A673 (cell line): Measurements from ENCODE around the gene EEF1A2. TPM values are rescaled to one million over a fixed set of nuclear protein-coding genes. Genes with fewer than 3 reads are reported as not detected.
A peak's percentile ranks its signal among the peaks of the same experiment; 100 is the strongest.

Experiments
- BruUV-seq: library from RNA; stranded (reverse); fragments of 400-500 nt; replicated peaks from 2 replicates; lab custom pipeline; 2021; lab: Mats Ljungman, UMichigan
- CTCF ChIA-PET: fragments of 300-600 bp; sonication (Branson Sonifier 250); formaldehyde crosslinking; loops from one replicate; lab custom pipeline; 2022; ENCODE audit warnings: antibody characterized with exemption; lab: Charles Lee
- POLR2A ChIA-PET: fragments of 300-600 bp; sonication (Branson Sonifier 250); formaldehyde crosslinking; loops from one replicate; lab custom pipeline; 2022; ENCODE audit warnings: antibody characterized with exemption; ENCODE audit not compliant: low non-redundant PET; lab: Charles Lee
- DNase-seq: peaks from one replicate; pipeline ENCODE4 v3.0.0-alpha.2; 2015; ENCODE audit warnings: low spot score
- H3K27ac ChIP-seq: fragments of 200-600 bp; sonication (generic); 2 replicates; pipeline ENCODE4 v1.5.1; 2016; ENCODE audit warnings: mixed run types, low read depth, mild to moderate bottlenecking, mixed read lengths, antibody characterized with exemption, low read length; ENCODE audit not compliant: poor library complexity, severe bottlenecking
- H3K27me3 ChIP-seq: fragments of 200-600 bp; sonication (generic); replicated peaks from 2 replicates; pipeline ENCODE4 v1.6.1; 2017; ENCODE audit warnings: mixed run types, low read depth, mild to moderate bottlenecking, mixed read lengths, antibody characterized with exemption, low read length; ENCODE audit not compliant: insufficient read depth, poor library complexity
- H3K36me3 ChIP-seq: fragments of 200-600 bp; sonication (generic); 2 replicates; pipeline ENCODE4 v1.6.1; 2016; ENCODE audit warnings: mixed run types, mild to moderate bottlenecking, mixed read lengths, antibody characterized with exemption, low read length; ENCODE audit not compliant: insufficient read depth, poor library complexity, severe bottlenecking
- H3K4me1 ChIP-seq: fragments of 200-600 bp; sonication (generic); 2 replicates; pipeline ENCODE4 v1.6.1; 2017; ENCODE audit warnings: mixed run types, mild to moderate bottlenecking, mixed read lengths, antibody characterized with exemption, low read length; ENCODE audit not compliant: insufficient read depth, poor library complexity, severe bottlenecking
- H3K4me3 ChIP-seq: fragments of 200-600 bp; sonication (generic); 2 replicates; pipeline ENCODE4 v1.5.1; 2016; ENCODE audit warnings: low read depth, mixed run types, mild to moderate bottlenecking, mixed read lengths, low read length; ENCODE audit not compliant: poor library complexity, severe bottlenecking
- H3K9me3 ChIP-seq: fragments of 200-600 bp; sonication (generic); 2 replicates; pipeline ENCODE4 v1.6.1; 2016; ENCODE audit warnings: mixed run types, low read depth, mild to moderate bottlenecking, mixed read lengths, antibody characterized with exemption, low read length; ENCODE audit not compliant: poor library complexity, severe bottlenecking
- EZH2 ChIP-seq: fragments of 200-600 bp; sonication (generic); IDR thresholded peaks from 2 replicates; pipeline ENCODE4 v1.6.1; 2017; ENCODE audit warnings: borderline replicate concordance, low read depth, mild to moderate bottlenecking, mixed read lengths, antibody characterized with exemption, low read length; ENCODE audit not compliant: poor library complexity, severe bottlenecking
- intact Hi-C: fragments of 100-400 bp; cut with micrococcal nuclease; formaldehyde crosslinking; loops from one replicate; pipeline ENCODE4 v1.10.0; 2022; ENCODE audit not compliant: unreplicated experiment
- total RNA-seq: library from RNA; stranded (reverse); gene quantifications from 2 replicates; pipeline ENCODE4 v1.2.3, GENCODE V29; 2021
- TF ChIP-seq, protein P1 (sequence below): fragments of 300-800, 200-600 bp; sonication (generic); conservative IDR thresholded peaks from 2 replicates; pipeline ENCODE4 v1.5.1; 2017; ENCODE audit warnings: low read depth, mild to moderate bottlenecking, antibody characterized with exemption, low read length, moderate library complexity, mixed read lengths

Gene EEF1A2
- total RNA-seq, 1 experiment from 2014 or later = 7.5 TPM

DNA sequence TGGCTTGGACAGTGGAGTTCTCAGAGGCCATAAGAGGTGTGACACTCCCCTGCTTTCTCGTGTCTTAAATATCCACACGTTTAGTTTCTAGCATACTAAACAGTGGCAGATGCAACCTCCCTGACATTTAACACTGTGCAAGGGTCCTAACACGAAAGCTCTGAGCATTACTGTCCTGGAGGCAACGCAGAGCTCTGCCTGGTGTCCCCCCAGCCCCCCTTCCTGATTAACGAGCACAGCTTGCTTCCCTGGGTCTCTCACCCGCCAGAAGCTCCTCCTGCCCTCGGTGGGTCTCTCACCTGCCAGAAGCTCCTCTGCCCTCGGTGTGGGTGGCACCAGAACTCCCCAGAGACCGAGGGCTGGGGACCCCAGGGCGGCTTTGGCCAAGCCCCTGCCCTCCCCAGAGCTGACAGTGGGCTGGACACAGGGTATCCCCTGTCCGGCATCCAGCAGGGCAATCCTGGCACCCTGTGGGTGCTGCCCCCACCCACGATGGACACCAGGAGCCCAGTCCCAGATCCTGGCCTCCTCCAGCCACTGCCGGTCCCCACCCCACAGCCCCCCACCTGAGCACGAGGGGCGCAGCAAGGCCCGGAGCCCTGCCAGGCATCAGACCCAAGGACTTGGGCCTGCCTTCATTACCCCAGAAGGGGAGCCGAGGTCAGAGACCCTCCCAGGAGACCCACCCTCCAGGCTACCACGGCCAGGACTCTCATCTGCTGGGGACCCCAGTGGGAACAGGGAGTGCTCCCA is 14.1 kb downstream of the EEF1A2 start:
- CTCF ChIA-PET = interaction anchor here (0.6 kb wide), 1 partner anchor 576 kb away, joined by 5 read pairs; no protein-coding TSS in a partner anchor
- POLR2A ChIA-PET = no interaction called here

DNA sequence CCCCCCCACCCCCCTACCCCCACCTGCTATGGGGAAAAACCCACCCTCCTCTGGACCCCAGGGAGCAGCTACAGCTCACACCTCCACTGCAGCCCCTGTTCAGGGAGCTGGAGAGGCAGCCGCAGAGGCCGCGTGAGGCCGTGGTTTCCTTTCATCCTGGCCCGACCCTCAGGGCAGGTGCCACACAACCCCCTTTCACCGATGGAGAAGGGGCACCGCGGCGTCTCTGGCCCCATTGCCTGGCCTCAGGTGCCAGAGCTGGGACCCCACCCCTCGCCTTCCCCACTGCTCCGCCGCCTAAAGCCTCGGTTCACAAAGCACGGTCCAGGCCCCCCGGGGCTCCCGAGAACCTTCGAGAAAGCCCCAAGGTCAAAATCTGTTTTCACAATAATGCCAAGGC is 14.6 kb downstream of the EEF1A2 start:
- CTCF ChIA-PET = interaction anchor here (0.6 kb wide), 1 partner anchor 577 kb away, joined by 5 read pairs; no protein-coding TSS in a partner anchor
- BruUV-seq = no TSS peak

More for the DNA sequence above, 14.1 kb downstream of the EEF1A2 start:
- H3K4me1 ChIP-seq = peaks cover 15% of the 10 kb centered on the region
- no peak overlapping the region for H3K4me3 ChIP-seq
- no TSS peak for BruUV-seq
- peaks cover 20% of the 10 kb centered on the region for H3K27me3 ChIP-seq
- intact Hi-C loops = no loop called here
- no peaks in the 10 kb centered on the region for H3K9me3 ChIP-seq
- H3K27ac ChIP-seq = no peak overlapping the region
- no peaks in the 10 kb centered on the region for H3K36me3 ChIP-seq
- no peak for DNase-seq
- TF ChIP-seq, protein P1, sequence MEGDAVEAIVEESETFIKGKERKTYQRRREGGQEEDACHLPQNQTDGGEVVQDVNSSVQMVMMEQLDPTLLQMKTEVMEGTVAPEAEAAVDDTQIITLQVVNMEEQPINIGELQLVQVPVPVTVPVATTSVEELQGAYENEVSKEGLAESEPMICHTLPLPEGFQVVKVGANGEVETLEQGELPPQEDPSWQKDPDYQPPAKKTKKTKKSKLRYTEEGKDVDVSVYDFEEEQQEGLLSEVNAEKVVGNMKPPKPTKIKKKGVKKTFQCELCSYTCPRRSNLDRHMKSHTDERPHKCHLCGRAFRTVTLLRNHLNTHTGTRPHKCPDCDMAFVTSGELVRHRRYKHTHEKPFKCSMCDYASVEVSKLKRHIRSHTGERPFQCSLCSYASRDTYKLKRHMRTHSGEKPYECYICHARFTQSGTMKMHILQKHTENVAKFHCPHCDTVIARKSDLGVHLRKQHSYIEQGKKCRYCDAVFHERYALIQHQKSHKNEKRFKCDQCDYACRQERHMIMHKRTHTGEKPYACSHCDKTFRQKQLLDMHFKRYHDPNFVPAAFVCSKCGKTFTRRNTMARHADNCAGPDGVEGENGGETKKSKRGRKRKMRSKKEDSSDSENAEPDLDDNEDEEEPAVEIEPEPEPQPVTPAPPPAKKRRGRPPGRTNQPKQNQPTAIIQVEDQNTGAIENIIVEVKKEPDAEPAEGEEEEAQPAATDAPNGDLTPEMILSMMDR = no peak
- TF ChIP-seq EZH2 = no peak

DNA sequence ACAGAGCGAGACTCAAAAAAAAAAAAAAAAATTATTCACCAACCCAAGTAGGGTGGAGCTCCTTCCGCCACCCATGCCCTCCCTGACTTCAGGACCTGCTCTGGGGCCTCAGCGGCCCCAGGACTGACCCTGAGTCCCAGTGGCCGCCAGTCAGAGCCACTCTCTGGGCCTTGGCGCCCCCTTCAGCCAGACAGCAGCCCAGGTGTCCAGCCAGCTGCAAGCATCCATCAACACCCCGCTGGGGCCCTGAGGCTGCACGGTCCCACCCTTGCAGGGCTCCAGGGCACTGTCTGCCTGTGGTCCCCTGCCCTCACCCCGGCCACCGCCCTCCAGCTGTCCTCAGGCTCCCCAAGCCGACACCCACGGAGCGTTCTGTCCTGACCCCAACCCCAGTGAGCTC is 15.0 kb downstream of the EEF1A2 start:
- Histone ChIP-seq H3K27me3 (peaks cover 14% of the 10 kb centered on the region), H3K4me1 (peaks cover 15% of the 10 kb centered on the region), H3K27ac (no peak overlapping the region), H3K4me3 (no peak overlapping the region), H3K9me3 (no peaks in the 10 kb centered on the region), H3K36me3 (no peaks in the 10 kb centered on the region)
- POLR2A ChIA-PET = no interaction called here
- DNase-seq = no peak
- CTCF ChIA-PET = interaction anchor here (0.6 kb wide), 2 partner anchors 175 to 577 kb away, joined by 3 to 5 read pairs; no protein-coding TSS in a partner anchor
- intact Hi-C loops = no loop called here
- no peak for TF ChIP-seq EZH2
- TF ChIP-seq, protein P1 = 0 out of 2 replicates have a peak, but pooled peaks have one; percentile 15
- no TSS peak for BruUV-seq

More for the DNA sequence above, 14.6 kb downstream of the EEF1A2 start:
- Histone ChIP-seq H3K4me3 (no peak overlapping the region), H3K27me3 (peaks cover 18% of the 10 kb centered on the region), H3K4me1 (peaks cover 15% of the 10 kb centered on the region), H3K9me3 (no peaks in the 10 kb centered on the region), H3K36me3 (no peaks in the 10 kb centered on the region), H3K27ac (no peak overlapping the region)
- intact Hi-C loops = no loop called here
- DNase-seq = no peak
- POLR2A ChIA-PET = no interaction called here
- TF ChIP-seq EZH2 = no peak
- TF ChIP-seq, protein P1 = no peak
